Stimulated activated CD8-positive, alpha-beta memory T cell treated with anti-CD3 and anti-CD28 coated beads, Interleukin-7, amount 100 ng/mL, for 48 hours (primary cell): Measurements from ENCODE around the gene DDOST.
"Not testable (repeated sequence)": the region's sequence is repeated elsewhere in the genome, so short reads cannot be mapped to it uniquely, and the experiment has no call there.

Experiments
- DNase-seq, 2 donors: peaks; one replicate each; pipeline ENCODE4 v3.0.0-alpha.2; 2020; ENCODE audit warnings: low read depth in 1 of 2; ENCODE audit errors: extremely low read depth in 1 of 2

Gene DDOST

DNA sequence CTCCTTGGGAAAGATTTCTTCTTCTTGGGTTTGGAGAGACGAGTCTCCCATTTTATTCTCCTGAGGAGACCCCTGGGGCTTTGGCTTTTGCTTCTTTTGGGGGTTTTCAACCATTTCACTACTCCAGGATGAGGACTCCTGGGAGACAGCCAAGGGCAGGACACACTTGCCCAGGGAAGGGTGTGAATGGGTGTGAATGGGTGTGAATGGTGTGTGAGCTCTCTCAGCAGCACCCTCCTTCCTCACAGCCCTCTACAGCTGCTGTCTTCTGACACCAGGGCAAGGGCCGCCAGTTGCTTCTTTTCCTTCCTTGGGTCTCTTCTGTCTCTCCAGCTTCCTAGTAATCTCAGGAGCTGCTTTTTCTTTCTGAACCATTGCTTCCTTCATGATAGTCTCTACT lies 32.5 kb upstream of the DDOST start:
- no peak for DNase-seq

DNA sequence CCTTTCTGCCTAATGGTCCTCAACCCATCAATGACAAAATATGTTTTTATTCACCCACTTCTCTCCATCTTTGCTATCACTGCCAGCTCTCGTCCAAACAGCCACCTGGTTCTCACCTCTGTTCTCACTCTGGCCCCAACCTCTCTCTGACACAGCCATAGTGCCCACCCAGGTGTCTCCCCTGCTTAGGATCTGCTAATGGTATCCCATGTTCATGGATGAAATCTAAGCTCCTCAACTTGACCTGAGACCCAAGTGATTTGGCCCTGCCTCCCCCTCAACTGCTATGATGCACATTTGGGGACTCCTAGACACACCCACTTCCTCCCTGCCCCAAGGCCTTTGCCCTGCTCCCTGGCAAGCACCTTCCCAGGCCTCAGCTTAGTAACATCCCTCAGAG lies 30.7 kb upstream of the DDOST start:
- DNase-seq: no peak

DNA sequence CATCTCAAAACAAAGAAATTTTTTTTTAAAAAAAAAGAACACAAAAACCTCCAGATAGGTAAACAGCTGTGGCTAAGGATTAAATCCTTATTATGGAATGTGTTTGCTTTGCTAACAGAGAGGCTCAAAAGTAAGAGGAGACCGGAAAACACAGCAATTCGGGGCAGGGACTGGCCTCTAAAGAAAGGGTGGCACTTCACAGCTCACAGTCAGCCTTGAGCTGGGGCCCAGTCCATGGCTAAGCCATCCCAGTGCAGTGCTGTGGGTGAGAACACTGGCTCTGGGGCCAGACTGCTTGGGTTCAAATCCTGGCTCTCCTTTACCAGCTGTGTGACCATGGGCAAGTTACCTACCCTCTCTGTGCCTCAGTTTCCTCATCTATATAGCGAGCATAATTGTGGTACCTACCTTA lies 28.5 kb upstream of the DDOST start:
- no peak for DNase-seq

DNA sequence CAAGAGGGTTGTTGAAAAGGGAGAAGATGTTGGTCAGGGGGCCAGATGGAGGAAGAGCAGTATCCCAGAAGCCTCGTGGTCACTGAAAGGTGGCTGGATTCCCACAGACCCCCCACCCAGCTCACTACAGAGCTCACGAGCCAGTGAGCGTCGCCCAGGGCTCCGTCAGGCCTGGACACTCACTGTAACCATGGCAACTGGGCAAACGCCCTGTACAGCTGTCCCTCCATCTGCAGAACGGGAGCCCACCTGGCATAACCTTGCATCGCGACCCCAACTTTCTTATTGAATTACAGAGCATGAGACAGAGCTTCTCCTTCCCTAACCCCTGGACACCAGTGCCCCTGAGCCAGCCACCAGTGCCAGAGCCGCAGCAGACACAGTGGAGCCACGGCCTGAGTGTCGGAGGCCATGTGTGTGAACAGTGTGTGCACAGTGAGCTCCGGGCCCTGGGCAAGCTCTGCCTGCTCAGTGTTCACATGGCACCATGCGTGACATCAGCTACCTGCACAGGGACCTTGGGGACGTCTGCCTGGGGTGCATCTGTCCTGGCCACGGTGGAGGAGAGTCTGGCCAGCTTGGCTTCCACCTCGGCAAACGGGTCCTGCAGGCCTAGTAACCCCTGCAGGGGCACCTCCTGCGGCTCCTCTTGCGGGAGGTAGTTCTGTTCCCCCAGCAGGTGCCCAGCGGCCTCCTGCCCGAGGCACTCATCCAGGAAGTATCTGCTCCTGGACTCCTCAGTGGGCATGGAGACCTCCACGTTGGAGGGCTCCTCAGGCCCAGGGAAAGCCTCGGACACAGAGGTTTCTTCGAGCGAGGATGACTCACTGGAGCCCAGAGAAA lies 25.9 kb upstream of the DDOST start:
- DNase-seq: no peak

DNA sequence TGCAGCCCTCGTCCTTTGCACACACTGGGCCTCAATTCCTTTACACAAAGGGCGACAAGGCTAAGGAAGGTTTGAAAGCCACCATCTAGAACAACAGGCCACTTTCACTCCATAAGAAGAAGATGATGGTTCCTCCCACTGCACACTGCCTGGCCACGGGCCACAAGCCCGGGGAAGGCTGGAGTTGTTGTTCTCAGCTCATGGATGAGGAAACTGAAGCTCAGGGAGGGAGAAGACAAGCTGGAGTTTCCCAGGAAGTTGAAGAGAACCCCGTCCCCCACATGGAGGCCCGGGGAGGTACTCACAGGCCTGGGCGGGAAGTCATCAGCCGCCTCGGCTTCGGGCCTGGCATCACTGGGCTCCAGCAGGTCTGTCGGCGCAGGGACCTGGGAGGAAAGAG lies 24.6 kb upstream of the DDOST start:
- no peak for DNase-seq

DNA sequence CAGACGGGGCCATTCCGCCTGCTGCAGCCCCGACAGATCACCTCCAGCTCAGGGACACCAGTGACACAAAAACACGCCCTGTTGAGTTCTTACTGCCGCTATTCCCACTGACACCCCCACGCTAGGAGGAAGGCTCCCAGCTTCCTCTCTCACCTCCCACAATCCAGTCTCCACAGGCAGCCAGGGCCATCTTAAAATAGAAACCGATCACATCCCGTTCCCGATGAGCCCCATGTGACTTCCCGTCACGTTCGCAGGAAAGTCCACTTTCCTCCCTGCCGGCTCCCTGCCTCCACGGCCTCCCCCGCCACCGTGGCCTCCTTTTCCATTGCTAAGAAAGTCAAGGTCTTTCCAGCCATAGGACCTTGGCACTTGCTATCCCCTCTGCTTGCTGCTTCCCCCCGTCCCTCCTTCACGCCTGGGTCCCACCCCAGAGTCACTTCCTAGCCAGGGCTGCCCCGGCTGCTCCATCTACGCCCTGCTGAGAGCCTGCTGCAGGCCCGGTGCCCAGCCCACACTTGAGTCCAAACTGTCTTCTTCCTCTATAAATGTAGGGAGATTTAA lies 24.0 kb upstream of the DDOST start:
- DNase-seq: no peak

DNA sequence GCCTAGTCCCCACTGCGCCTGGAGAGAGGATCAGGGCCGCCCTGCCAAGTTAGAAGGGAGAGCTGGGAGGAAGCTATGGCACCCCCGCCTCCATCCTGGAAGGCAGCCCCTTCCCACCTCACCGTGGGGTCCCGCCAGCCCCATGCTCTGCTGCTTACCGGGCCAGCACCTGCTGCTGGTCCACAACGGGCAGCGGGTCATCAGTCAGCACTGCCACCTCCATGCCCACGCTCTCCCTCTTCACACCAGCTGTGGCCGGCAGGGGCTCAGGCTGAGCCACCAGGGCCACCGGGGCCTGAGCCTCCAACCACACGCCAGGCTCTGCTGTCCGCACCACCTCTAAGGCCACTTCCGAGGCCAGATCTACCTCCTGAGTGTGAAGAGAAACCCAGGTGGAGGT lies 23.5 kb upstream of the DDOST start:
- no peak for DNase-seq

DNA sequence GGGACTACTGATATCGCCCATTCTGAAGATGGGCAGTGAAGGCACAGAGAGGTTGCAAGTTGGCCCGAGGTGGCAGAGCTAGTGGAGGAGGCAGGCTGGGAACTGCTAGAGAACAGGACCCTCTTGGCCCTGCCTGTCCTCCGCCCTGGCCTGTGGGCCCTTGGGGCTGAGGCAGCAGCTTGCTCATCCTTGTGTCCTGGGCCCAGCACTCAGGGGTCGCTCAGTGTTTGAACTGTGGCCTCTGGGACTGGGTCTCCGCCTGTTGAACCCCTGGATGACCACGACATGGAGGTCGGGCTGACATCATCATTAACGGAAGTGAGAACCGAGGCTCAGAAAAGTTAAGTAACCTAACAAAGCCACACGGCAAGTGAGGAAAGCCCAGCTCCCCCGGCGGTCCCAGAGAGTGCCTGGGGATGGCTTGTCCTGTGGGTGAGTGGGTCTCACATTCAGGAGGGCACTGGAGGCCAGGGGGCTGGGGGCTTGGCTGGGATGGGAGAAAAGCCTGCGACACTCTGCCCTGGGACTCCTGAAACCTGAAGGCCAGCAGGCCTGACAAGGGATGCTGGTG lies 23.0 kb upstream of the DDOST start:
- DNase-seq: no peak

DNA sequence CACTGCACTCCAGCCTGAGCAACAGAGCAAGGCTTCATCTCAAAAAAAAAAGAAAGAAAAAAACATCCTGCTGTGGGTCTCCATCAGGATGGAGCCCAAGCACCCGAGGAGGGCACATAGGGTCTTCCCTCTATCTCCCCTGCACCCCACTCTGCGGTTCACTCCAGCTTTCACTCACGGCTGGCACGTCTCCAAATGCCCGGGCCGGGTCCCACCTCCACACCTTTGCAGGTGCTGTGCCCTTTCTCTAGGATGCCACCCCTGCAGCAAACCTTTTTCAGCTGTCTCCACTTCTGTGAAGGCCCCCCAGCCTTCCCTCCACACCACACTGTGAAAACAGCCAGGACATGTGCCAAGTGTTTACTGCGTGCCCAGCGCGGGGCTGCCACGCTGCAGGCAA lies 22.4 kb upstream of the DDOST start:
- no peak for DNase-seq

DNA sequence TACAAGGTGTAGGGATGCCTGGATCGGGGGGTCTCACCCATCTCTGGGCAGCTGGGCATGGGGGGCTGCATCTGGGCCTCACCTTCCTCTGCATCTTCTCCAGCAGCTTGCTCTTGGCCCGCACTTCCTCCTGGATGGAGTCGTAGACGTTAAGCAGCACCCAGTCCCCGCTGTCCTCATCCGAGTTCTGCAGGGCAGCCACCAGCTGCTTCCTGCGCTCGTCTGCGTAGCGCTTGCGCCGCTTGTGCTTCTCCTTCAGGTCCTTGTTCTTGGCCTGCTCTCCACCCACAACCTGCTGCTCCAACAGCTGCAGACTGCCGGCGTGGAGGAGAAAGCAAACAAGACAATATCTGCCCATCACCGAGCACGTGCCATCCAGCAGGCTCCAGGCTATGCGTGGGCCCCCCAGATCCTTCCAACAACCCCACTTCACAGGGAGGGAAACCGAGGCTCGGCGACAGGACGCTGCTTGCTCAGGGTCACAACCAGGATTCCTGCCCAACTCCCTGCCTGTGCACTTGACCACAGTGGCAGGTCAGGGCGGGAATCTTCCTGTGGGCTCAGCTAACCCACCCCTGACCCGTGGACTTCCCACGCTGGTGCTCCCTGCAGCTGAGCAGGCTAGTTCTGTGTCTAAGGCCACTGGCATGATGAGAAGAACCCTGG lies 21.5 kb upstream of the DDOST start:
- no peak for DNase-seq

DNA sequence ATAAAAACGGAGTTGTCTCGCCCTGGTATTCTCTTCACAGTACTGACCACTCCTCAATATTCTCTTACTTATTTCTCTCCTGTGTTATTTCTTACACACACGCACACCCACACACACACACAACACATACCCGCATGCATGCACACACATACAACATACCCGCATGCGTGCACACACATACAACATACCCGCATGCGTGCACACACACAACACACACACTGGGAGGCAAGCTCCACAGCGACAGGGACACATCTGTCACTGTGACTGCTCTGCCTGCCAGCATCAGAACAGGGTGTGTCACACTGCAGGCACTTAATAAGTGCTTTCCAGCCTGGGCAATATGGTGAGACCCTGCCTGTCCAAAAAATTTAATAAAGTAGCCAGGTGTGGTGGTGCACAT lies 20.8 kb upstream of the DDOST start:
- no peak for DNase-seq

DNA sequence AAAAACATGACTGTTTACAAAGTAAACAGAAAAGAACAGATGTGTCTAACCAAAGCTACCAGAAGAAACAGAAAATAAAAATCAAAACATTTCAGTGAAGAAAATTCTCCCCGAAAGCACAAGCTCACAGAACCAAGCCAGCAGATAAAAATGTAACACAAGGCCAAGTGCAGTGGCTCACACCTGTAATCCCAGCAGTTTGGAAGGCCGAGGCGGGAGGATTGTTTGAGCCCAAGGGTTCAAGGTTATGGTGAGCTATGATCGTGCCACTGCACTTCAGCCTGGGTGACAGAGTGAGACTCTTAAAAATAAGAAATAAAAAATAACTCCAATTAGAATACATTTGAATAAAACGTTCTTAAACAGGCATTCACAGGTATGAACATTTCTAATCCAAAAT lies 19.1 kb upstream of the DDOST start:
- DNase-seq: no peak

DNA sequence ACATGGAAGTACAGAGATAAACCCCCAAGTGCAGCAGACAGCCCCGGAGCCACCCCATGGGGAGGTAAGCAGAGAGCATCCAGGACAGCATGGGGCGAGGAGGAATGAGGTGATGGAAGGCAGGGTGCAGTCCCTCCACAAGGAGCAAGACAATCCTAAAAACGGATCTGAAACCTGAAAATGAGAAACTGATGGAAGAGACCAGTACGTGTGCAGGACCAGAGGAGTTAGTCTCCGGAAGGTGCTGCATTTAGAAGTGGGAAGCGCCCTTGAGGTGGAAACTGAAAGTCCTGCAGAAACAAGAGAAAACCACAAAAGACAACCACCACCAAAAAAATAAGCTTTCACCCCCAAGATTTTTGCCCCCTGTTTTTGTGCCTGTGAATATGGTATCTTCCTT lies 17.4 kb upstream of the DDOST start:
- no peak for DNase-seq

DNA sequence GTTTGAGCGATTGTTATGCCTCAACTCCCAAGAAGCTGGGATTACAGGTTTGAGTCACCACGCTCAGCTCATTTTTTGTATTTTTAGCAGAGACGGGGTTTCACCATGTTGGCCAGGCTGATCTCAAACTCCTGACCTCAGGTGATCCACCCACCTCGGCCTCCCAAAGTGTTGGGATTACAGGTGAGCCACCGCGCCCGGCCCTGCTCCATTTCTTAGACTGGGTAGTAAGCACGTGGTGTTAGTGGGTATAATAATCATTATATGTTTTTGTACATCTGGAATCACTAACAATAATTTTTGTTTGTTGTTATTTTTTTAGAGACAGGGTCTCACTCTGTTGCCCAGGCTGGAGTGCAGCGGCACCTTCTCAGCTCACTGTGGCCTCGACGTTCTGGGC lies 12.5 kb upstream of the DDOST start:
- not testable (repeated sequence) for DNase-seq

DNA sequence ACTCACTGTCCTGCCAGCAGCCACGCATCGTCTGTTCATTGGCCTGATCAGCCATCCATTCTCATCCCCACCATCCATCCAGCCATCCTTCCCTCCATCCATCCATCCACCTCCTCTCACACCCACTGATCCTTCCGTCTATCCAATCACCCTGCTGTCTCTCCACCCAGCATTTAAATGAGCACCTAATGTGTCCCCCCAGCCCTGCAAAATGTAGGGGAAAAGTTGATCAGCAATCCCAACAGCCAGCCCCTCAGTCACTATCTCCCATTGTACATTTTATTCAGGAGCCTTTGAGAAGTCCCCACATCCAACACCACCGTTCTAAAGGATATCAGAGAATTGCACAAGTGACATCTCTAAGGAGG lies 11.1 kb upstream of the DDOST start:
- DNase-seq: no peak

DNA sequence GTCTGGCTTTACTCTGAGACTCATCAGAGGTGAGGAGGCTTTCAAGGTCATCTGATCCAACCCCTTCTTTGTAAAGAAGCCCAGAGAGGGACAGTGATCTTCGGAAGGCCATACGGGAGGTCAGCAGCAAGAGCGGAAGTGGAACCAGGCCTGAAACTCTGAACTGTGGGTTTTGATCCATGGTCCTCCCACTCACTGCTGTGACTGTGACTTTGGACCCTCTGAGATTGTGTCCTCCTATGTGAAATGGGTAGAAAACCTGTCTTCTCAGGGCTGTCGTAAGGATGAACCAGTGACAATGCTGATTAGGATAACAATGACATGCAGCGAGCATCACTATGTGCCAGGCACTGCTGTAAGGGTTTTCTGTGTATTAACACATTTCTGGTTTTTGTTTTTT lies 9.8 kb upstream of the DDOST start:
- DNase-seq: no peak

DNA sequence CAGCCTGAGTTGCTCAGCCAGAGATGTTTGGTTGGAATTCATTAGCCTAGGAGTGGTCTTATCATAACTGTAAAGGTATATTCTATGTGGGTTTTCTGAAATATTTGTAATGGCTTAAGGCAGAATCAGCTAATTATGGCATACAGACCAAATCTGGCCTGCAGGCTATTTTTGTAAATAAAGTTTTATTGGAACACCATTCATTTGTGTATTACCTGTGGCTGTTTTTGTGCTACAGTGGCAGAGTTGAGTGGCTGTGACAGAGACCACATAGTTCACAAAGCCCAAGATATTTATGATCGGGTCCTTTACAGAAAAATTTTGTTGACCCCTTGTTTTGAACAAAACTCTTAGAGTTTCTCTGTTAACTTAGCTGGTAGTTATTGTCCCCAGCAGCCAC lies 7.4 kb upstream of the DDOST start:
- DNase-seq: no peak

DNA sequence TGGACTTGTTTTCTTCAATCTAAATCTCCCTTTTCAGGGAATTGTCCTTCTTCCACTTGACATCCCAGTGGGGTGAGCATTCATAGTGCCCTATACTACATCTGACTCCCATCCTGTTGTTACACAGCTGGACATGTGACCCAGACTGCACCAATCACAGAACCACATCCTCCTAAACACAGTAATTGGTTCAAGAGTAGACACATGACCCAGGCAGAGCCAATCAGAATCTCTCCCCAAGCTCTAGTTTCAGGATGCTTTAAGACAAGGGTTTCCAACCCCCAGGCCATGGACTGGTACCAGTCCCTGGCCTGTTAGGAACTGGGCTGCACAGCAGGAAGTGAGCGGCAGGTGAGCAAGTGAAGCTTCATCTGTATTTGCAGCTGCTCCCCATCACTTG lies 5.6 kb upstream of the DDOST start:
- DNase-seq: no peak

DNA sequence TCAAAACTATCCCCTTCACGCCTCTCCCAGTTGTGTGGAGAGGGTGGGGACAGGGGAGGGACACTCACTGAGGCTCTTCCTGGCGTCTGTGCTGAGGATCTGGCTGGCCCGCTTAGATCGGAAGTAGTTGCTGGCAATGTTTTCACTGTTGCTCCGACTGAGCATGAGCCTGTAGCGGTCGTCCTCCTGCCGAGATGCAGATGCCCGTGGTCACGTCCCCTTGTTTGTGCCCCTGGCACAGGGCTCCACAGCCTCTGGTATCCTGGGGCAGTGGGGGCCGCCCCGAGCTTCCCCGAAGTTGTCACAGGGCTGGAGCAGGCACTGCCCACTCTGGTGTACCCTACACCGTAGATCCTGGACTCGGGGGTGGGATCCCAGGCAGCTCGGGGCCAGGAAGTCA lies 5.0 kb upstream of the DDOST start:
- no peak for DNase-seq

DNA sequence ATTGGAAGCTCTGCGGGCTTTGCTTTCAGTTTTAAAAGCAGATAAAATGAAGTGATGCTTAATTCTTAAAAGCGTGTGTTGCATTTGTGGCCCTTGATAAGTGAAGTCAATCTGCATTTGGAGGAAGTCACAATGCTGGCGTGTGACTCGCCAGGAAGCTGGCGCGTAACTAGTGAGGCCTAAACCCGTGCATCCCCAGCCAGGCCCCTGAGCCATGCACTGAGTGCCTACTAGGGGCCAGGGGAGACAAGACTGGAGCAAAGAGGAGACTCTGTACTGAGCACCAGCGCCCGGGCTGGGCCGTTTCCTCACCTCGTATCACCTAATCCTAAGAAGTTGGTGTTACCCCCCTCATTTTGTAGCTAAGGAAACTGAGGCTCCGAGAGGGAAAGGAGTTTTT lies 4.6 kb upstream of the DDOST start:
- no peak for DNase-seq

DNA sequence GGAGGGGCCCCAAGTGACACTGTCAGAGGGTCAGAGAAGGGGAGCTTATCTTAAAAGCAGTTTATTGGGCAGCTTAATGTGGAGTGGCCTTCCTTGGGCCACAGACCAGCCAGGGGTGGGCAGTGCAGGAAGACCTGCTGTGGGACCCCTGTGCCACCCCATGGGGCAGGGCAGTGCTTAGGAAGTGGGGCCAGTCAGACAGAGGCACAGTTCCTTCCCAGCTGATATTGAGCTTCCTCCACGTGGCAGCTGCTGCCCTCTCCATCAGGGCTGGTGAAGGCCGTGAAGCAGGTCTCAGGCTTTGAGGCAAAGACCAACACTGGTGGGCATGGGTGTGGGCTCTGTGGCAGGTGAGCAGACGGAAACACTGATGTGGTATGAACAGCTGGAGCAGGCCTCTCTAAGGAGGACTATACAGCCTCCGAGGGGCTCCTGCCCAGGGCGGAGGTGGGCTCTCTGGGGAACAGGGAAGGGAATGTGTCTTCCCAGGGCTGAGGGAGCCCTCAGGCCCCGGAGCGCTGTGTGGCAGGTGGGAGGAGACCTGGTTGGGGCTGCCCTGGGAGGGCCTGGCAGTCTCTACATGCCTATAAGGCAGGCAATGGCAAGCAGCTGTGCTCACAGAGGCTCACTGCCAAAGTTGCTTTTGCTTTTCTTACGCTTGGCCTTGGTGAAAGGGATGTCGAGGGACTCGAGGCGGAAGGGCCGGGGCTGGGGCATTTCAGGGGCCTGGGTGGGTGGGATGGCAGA lies 3.0 kb upstream of the DDOST start:
- DNase-seq: no peak
